ENCODE data around the gene PDGFC.

The PDGFC gene

DNA sequence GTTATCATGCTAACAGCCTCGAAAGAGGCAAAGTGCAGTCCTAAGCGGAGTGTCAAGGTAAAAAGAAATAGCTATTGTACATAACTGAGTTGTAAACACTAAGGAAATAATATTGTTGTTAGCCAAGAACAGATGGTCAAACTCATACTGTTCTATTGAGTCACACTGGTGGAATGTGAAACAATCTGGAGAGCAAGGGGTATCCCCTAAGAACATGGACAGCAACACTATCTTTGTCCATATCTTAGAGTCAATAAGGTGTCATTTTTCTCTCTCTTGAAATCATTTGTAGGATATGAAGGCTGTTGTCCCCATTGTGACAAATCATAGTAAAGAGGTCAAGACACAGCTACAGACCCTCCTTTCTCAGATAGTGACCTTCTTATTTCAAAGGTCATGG, 4.5 kb upstream of the PDGFC start:
- no peak for DNase-seq (ENCODE audit: low read depth)
- TF ChIP-seq, protein P1, sequence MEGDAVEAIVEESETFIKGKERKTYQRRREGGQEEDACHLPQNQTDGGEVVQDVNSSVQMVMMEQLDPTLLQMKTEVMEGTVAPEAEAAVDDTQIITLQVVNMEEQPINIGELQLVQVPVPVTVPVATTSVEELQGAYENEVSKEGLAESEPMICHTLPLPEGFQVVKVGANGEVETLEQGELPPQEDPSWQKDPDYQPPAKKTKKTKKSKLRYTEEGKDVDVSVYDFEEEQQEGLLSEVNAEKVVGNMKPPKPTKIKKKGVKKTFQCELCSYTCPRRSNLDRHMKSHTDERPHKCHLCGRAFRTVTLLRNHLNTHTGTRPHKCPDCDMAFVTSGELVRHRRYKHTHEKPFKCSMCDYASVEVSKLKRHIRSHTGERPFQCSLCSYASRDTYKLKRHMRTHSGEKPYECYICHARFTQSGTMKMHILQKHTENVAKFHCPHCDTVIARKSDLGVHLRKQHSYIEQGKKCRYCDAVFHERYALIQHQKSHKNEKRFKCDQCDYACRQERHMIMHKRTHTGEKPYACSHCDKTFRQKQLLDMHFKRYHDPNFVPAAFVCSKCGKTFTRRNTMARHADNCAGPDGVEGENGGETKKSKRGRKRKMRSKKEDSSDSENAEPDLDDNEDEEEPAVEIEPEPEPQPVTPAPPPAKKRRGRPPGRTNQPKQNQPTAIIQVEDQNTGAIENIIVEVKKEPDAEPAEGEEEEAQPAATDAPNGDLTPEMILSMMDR (IDR thresholded peaks at IDR 0.05; ENCODE audit: control insufficient read depth, insufficient read depth, low read depth, low read length, missing control alignments), result no peak
- no peak overlapping the region for H3K4me3 ChIP-seq (ENCODE audit: control insufficient read depth, low read depth, low read length)

DNA sequence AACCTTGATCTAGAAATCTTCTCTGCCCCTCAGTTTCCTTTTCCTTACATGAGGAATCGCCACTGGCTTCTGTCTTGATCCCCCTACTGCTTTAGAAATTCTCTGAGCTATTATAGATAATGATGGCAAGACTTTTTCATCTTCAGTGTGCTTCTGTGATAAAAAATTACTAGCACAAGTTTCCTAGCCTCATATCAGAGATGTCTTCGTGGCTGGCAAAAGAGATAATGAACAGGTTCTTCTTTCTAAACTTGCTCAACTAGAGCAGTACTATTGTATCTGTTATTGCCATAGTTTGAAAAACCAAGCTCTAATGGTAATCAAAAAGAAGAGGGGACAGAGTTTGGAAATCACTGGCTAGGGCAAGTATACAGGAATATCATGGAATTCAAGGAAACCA, 4.1 kb upstream of the PDGFC start:
- no peak overlapping the region for H3K4me3 ChIP-seq (ENCODE audit: control insufficient read depth, low read depth, low read length)

DNA sequence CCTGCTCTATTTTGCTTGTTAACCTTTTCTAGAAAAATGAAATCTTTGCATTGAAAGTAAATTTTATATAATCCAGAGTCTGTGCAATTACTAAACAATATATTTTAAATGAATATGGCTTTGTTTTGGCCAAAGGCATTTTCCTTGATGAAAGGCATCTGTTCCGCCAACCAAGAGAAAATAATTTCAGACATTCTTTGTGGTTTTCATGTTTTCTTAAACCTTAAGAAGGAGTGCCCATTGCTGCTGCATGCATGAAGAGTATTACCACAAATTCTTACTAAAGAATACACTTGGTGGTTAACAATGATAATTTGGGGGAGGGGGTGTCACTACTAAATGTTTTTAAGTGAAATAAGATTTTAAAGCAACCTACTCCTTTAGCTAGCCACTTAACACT, 2.7 kb upstream of the PDGFC start:
- H3K4me3 ChIP-seq (ENCODE audit: control insufficient read depth, low read depth, low read length), result no peak overlapping the region
- DNase-seq (ENCODE audit: low read depth), result peak; percentile 39
- TF ChIP-seq, protein P1 (IDR thresholded peaks at IDR 0.05; ENCODE audit: control insufficient read depth, insufficient read depth, low read depth, low read length, missing control alignments), result no peak

More for the DNA sequence above, 4.1 kb upstream of the PDGFC start:
- TF ChIP-seq, protein P1 (IDR thresholded peaks at IDR 0.05; ENCODE audit: control insufficient read depth, insufficient read depth, low read depth, low read length, missing control alignments), result no peak
- no peak for DNase-seq (ENCODE audit: low read depth)

DNA sequence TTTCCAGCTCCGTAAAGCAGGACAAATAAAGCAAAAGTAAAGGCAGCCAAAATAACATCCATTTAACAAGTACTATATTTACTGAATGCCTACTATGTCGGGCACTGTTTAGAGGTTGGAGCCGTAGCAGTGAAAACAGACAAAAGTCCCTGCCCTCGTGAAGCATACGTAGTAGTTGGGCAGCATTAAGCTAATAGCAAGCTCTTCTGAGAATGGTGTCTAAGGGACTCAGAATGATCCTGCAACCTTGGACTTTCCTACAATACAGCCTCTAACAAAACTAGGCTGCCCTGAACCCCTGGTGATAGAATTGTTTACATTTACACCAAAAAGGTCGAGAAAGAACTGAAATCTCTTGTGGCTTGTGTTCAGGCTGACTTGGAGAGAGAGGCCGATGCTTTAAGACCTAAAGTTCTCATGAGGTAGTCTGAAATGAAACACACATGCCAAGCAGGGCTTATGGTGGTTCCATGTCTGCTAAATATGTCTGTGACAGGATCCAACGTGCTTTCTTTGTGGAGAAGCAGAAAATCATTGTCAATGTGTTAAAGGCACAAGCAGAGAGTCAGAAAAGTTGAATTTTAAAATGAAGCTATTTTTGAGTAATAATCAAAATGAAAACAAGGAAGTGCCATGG, 898 bp upstream of the PDGFC start:
- TF ChIP-seq, protein P1 (IDR thresholded peaks at IDR 0.05; ENCODE audit: control insufficient read depth, insufficient read depth, low read depth, low read length, missing control alignments), result no peak
- peak overlapping the region; percentile 78 for H3K4me3 ChIP-seq (ENCODE audit: control insufficient read depth, low read depth, low read length)
- no peak for DNase-seq (ENCODE audit: low read depth)

DNA sequence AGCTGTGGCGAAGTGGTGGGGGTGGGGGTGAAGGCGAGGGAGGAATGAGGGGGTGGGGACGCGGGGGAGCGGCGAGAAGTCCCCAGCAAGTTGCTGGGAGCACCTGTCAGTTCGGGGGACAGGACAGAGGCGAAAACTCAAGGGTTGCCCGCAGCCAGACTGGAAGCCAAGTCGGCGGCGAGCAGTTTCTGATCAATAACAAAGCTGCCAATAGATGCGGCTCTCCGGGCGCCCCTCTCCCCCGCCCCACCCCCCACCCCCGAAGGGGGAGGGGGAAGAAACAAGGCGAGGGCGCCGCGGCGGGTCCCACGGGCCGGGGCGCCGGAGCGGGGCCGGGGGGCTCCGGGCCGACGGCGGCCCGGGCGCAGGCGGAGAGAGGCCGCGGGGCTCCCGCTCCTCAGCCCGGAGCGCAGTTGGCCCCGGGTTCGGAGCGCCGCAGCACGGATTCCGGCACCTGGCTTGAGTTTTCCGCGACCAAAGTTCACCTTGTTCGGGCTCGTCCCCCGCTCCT, 379 bp downstream of the PDGFC start:
- TF ChIP-seq, protein P1 (IDR thresholded peaks at IDR 0.05; ENCODE audit: control insufficient read depth, insufficient read depth, low read depth, low read length, missing control alignments), result no peak
- DNase-seq (ENCODE audit: low read depth), result no peak
- peak overlapping the region; percentile 78 for H3K4me3 ChIP-seq (ENCODE audit: control insufficient read depth, low read depth, low read length)

DNA sequence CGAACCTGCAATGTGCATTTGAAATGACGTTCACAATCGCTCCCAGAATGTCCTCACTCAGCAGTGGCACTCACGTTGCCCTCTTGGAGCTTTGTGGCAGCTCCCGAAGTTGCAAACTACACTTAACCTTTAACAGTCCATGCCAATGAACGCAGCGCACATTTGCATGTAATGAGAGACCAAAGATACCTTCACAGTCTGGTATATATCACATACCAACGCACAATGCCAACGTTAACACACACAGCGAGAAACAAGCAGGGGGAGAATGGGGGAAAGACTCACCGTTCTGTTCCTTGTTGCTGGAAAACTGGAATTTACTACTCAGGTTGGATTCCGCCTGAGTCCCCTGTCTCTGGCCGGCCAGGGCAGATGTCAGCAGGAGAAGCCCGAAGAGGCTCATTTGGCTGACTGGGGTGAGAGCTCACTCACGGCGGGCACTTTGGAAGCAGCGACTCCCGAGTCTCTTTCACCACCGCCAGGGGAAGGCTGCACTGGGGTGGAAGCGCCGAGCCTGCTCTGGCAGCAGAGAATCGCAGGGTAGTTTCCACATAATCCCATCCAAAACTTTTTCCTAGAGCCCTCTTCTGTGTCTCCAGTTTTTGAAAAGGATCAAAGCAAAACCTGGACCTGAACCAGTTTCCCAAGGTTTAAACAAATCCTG, 966 bp downstream of the PDGFC start:
- peak overlapping the region; percentile 78 for H3K4me3 ChIP-seq (ENCODE audit: control insufficient read depth, low read depth, low read length)
- TF ChIP-seq, protein P1 (IDR thresholded peaks at IDR 0.05; ENCODE audit: control insufficient read depth, insufficient read depth, low read depth, low read length, missing control alignments), result peak; percentile 65
- DNase-seq (ENCODE audit: low read depth), result no peak
